ENCODE measurements around the gene CPNE5.

The CPNE5 gene

GRCh38 chr6:36856277-36856676 lies 17.0 kb upstream of the CPNE5 start:
- DNase-seq, result no peak

DNA sequence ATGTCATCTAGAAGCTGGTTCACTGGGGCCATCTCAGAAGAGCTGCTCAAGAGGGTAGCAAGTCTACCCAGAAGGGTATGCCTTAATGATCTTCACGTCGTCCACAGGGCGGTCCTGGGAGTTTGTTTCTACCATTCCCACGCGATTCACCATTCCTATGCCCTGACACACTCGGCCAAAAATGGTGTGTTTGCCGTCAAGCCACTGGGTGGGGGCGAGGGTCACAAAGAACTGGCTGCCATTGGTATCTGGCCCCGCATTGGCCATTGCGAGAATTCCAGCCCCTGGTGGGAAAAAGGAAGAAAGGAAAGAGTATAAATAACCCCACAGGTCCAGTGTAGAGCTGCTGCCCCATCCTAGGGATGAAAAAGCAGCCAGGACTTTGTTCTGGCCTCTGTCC lies 16.5 kb upstream of the CPNE5 start:
- DNase-seq, result no peak

- no peak for DNase-seq
Observed at GRCh38 chr6:36853325-36853724, 14.1 kb upstream of the CPNE5 start.

GRCh38 chr6:36852481-36853147 lies 13.4 kb upstream of the CPNE5 start:
- DNase-seq, result no peak

DNA sequence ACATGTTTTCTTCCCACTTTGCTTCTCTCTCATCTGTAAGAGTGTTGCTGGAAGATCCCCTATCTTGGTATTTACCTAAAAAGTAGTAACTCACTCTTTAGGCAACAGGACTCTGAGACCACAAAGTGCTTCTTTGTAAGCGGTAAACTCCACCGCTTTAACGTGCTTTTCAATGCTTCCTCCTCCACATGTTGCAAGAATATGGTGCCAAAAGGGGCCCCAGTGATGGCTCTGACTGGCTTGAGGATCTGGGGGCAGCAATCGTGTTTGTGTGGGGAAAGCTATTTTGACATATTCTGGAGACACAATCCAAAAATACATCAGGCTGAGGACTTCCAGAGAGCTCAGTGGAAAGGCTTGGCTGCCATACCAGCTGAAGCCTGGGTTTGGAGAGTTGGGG lies 12.4 kb upstream of the CPNE5 start:
- no peak for DNase-seq

DNA sequence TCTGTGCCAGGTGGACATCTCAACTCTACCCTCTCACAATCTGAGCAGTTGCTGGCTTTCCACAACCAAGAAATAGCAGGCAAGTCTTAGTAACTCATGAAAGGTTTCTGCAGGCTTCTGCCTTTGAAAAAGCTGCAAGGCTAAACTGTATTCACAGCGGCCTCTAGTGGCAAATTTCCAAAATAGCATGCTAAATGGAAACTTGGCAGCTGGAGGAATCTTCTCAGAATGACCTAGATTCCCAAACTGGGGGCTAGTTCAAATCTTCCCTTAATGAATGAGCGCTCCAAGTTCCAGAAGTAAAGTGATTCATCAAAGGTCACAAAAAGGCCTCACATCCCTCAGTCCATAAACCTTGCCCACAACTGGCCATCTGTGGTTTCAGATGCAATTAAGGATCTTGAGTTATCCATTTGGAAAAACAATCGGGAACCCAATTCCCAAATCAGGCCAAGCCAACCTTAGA lies 11.9 kb upstream of the CPNE5 start:
- no peak for DNase-seq

GRCh38 chr6:36850021-36850420 lies 10.8 kb upstream of the CPNE5 start:
- no peak for DNase-seq

DNA sequence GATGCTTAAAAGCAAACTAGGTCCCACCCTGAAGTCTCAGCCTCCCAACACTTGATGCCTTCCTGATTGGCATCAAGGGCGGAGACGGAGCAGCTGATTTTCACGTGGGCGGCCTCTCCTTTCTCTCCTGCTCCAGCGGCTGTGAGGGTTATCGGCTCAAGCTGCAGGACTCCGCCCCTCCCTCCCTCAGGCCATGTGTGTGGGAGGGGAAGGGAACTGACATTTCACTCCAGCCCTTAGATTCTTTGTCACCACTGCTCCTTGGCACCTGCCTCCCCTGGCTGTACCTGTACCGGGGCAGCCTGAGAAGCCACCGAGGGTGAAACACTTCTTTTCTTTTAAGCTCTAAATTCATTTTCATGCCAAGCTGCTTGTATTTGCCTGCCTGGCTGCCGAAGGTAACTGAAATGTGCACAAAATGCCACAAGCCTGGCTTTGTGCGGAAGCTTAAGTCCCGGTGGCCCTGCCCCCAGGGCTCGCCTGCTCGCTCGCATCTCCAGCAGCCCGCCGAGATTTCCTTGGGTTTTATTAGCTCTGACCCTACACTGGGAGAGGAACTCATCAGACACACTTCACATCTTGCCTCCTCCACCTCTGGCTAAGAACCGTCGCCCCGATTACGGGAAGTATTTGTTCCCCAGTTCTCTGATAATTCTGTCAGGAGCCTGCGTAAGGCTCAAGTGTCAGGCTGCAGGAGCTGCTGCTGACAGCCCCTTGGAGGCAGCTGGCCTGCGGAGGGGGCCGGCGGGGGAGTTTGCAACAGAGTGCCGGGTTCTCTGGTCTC lies 9.6 kb upstream of the CPNE5 start:
- no peak for DNase-seq

DNA sequence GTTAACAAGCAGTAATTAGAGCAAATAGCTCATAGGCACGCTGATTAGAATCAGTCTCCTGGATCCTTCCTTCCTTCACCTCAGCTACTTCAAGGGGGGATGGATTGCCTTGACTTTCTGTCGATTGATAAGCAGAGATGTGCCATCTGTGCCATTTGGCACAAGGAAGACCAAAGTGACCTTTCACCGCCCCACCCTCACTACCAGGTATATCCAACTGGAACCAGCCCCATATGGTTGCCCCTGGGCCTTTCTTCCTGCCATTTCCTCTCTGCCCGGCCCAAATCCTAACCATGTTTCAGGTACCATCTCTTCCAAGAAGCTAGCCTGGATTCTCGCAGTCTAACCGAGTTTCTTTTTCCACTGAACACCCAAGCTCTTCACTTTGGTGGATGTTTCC lies 8.7 kb upstream of the CPNE5 start:
- no peak for DNase-seq

- no peak for DNase-seq
Observed at GRCh38 chr6:36847152-36847551, 7.9 kb upstream of the CPNE5 start.

GRCh38 chr6:36845233-36845632 lies 6.0 kb upstream of the CPNE5 start:
- no peak for DNase-seq

GRCh38 chr6:36844232-36845170 lies 5.3 kb upstream of the CPNE5 start:
- no peak for DNase-seq

DNA sequence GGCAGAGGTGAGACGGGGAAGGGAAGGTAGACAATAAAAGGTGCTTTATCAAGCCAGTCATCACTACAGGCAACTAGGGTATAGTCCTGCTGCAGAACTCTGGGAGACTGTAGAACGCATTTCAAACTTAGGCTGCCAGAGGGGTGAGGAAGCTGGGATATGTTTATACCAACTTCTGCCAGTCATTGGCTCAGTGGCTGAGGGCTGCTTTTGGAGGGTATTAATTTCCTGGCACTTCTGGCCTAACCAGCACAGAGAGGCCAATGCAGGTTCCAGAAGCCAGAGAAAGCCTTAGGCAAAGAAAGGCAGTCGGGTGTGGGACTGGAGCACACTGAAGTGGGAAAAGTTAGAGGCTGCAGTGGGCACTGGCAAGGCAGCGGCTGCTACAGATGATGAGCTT lies 3.9 kb upstream of the CPNE5 start:
- no peak for DNase-seq

DNA sequence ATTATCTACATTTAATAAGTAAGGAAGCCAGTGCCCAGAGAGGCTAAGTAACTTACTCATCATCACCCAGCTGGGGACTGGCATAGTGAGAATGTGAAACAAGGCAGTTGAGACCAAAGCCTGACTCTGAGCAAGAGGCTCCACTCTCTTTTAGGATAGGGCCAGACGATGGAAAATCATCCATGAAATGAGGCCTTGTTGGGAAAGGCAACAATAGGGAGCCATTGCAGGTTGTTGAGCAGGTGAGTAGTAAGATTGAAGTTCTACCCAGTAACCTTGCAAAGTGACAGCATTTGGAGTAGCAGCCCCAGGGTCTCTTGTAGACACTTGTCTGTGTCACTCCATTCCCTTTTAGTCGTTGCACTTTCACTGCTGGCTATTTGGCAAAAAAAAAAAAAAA lies 2.5 kb upstream of the CPNE5 start:
- no peak for DNase-seq

DNA sequence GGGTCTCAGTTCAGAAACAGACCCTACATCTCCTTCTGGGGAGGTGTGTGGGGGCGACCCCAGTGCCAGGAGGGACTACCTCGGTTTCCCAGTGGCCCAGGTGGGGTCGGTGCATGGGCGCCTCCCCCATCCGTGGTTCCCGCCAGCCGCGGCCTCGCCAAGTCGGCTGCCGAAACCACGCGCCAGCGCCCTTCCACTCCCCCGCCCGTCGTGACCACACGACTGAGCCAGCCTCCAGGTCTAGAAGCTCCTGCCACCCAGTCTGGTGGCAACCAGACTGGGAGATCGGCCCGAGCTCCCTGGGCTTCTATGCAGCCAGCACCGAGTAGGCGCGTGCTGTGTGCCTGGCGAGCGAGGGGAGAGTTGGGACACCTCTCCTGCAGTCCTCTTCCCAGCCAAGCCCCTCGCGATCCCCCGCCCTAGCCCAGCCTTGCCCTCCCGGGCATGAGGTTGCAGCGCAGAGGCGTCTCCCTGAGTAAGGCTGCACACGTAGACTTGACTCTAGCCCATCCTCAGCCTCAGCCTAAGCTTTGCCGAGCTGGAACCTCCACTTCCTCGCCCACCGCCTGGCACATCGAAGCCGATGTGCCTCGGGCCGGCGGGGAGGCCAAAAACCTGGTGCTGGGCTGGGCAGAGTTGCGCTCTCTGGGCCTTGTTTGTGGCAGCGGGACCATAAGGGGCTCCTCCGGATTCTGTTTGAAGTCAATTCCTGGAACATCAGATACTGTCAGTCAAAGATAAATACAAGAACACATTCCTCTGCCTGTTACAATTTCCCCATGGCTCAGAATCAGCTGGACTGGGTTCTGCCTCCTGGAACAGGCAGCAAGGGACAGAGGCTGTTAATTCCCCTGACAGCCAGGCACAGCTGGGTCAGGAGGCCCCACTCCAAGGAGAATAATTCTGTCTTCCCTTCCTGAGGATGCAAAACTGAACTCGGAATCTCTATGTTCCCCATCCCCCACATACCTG lies 1.5 kb upstream of the CPNE5 start:
- DNase-seq, result no peak

DNA sequence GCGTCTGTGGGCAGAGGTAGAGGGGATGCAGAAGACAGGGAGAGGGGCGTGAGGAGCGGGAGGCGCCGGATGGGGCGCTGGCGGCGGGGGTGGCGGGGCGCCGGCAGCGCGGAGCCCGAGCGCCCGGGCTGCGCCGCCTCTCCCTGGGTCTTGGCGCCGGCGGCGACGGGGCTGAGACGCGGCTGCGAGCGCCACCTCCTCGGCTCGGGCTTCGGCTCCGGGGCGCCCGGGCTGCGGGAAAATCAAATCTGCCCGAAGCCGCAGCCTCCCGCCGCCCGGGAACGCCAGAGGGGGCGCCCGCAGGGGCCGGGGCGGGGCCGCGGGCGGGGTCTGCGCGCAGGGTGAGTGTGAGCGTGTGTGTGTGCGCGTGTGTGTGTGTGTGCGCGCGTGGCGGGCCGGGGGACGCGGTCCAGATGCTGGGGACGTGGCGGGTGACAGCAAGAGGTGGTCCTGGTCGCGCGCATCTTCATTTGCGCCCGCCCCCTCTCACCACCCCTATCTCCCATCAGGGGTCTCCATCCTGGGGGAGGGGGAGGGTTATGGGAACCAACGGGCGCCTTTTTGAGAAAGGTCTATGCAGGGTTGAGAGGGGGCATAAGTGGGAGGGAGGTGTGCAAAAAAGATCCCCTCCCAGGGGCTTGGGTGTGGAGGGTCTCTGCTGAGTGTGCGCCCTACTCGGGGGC lies 646 bp upstream of the CPNE5 start:
- peak; percentile 40 for DNase-seq

GRCh38 chr6:36837686-36838085 lies 1.6 kb downstream of the CPNE5 start:
- DNase-seq, result no peak

- DNase-seq, result no peak
Observed at GRCh38 chr6:36837022-36837339, 2.3 kb downstream of the CPNE5 start.

DNA sequence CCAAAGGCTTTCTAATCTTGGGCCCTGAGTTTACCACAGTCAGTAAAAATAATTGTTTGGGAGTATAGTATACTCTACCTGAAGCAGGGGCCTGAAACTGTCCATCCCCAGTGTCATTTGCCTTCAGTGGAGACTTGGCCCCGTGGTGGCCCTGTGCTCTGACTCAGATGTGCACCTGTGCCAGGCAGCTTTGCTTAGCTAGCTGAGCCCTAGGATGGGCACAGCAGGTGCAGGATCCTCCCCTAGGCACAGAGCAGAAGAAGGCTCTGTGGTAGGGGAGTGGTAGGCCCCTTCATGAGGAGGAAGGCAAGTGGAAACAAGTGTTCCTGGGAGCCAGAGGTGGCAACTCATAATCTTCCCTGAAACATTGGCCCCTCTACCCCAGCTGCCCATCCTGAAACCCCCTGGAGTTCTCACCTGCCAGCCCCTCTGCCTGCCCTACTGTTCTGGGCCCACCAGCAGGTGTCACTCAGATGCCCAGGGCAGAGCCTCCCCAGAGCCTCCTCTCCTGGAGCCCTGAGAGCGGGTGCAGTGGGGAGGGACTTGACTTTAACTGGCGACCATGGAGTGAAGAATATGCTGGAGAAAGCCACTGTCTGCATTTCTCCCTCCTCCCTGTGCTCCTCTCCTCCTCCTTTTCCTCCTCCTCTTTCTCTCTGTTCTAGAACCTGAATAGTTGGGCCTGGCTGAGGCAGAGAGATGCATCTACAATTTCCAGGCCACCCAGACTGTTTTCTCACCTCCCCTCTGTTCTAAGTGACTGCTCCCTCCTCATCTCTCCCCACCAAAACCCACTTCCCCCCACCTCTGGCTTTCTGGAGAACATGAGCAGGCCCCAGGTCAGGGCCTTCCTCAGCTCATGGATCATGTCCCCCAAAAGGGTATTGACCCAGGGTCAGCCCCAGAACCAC lies 2.9 kb downstream of the CPNE5 start:
- DNase-seq, result no peak

GRCh38 chr6:36834576-36835341 lies 4.5 kb downstream of the CPNE5 start:
- no peak for DNase-seq
